T-helper 2 cell treated with Interferon-gamma antibody and Interleukin-4, amounts not matched to agents 5 μg/mL and 100 μg/mL, for 36 hours (primary cell): ENCODE data around the gene WNT7B.

ENCODE experiments used
- DNase-seq: peaks from one replicate; pipeline ENCODE4 v3.0.0; 2021; ENCODE audit warnings: low spot score
- H3K27ac Mint-ChIP-seq: one replicate; pipeline ENCODE4 v1.8.0; 2021; ENCODE audit warnings: mild to moderate bottlenecking, mixed read lengths
- H3K27me3 Mint-ChIP-seq: one replicate; pipeline ENCODE4 v1.8.0; 2021; ENCODE audit warnings: low read depth, mixed read lengths
- H3K36me3 Mint-ChIP-seq: one replicate; pipeline ENCODE4 v1.8.0; 2021; ENCODE audit warnings: low read depth, mixed read lengths
- H3K4me1 Mint-ChIP-seq: one replicate; pipeline ENCODE4 v1.8.0; 2021; ENCODE audit warnings: low read depth, mixed read lengths
- H3K4me3 Mint-ChIP-seq: one replicate; pipeline ENCODE4 v1.8.0; 2022; ENCODE audit warnings: mild to moderate bottlenecking, moderate library complexity, mixed read lengths
- H3K9me3 Mint-ChIP-seq: one replicate; pipeline ENCODE4 v1.8.0; 2021; ENCODE audit warnings: mixed read lengths

Gene WNT7B

GRCh38 chr22:45952151-45952550 is 24.8 kb downstream of the WNT7B start:
- Mint-ChIP-seq H3K4me3 (no peak overlapping the region), H3K36me3 (no peaks in the 10 kb centered on the region), H3K27ac (no peak overlapping the region), H3K27me3 (peaks cover 4% of the 10 kb centered on the region), H3K4me1 (no peaks in the 10 kb centered on the region), H3K9me3 (no peaks in the 10 kb centered on the region)
- no peak for DNase-seq

- Mint-ChIP-seq H3K27me3 (peaks cover 4% of the 10 kb centered on the region), H3K9me3 (no peaks in the 10 kb centered on the region), H3K27ac (no peak overlapping the region), H3K4me1 (no peaks in the 10 kb centered on the region), H3K36me3 (no peaks in the 10 kb centered on the region), H3K4me3 (no peak overlapping the region)
- DNase-seq = no peak
These were observed 27.1 kb downstream of the WNT7B start for GRCh38 chr22:45949891-45950290.

DNA sequence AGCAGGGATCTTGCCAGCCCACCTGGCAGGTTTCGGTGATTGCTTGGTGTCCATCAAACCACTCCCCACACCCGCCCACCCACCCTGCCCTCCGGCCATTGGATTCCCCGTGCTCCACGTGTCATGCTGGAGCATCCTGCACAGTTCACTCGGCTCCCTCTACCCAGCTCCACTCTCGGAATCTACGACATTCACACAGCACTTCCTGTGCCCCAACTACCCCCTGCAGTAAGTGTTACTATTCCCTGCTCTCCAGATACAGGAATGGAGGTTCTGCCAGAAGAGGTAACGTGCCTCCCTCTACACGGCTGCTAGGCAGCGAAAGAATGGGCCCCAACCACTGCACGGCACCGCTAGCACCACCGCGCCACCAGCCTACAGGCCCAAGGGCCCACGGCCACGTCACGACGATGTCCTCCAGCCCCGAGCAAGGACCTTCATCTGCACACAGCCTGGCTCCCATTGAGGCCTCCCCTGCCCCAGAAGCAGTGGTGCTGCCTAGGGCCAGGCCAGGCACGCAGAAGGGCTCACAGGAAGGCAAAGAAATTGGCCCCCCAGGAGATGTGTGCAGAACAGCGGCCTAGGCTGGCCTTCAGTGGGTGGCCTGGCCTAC is 27.6 kb downstream of the WNT7B start:
- no peaks in the 10 kb centered on the region for H3K36me3 Mint-ChIP-seq
- no peak overlapping the region for H3K4me3 Mint-ChIP-seq
- H3K27ac Mint-ChIP-seq = no peak overlapping the region
- H3K27me3 Mint-ChIP-seq = peaks cover 4% of the 10 kb centered on the region
- no peak for DNase-seq
- H3K9me3 Mint-ChIP-seq = no peaks in the 10 kb centered on the region
- no peaks in the 10 kb centered on the region for H3K4me1 Mint-ChIP-seq

- H3K9me3 Mint-ChIP-seq = no peaks in the 10 kb centered on the region
- no peak overlapping the region for H3K4me3 Mint-ChIP-seq
- H3K36me3 Mint-ChIP-seq = no peaks in the 10 kb centered on the region
- no peaks in the 10 kb centered on the region for H3K4me1 Mint-ChIP-seq
- H3K27me3 Mint-ChIP-seq = peaks cover 2% of the 10 kb centered on the region
- H3K27ac Mint-ChIP-seq = no peak overlapping the region
- DNase-seq = no peak
These were observed 28.8 kb downstream of the WNT7B start for GRCh38 chr22:45948081-45948648.

DNA sequence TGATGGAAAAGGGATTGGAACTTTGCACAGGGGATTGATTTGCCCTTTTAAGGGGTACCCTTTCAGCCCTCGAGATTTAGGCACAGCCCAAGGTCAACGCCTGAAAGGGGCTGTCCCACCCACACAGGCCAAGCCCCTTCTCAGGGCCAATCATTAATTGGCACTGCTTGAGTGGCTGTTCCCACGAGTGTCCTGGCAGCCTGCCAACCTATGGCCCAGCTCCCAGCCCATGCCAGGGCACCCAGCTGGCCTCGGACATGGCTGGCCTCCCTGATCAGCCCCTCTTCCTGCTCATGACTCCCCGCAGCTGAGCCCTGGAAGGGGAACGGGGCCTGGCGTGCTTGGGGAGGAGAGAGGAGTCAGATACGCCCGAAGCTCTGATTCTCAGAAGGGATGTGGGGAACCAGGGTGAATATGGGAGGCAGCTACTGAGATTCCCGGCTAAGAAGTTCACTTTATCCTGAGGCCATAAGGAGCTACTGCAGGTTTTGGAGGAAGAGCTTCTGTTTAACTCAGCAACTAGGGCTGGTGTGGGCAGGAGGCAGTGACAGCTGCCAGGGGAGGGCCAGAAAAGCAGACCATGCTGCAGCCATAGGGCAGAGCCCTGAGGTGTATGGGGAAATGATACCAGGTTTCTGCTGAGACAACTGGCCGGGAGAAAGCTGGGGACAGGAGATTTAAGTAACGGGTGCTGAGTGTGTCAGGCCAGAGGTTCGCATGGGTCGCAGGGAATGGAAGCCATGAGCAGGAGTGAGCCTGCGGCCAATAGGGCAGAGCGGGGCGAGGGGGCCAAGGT is 30.0 kb downstream of the WNT7B start:
- no peak for DNase-seq
- Mint-ChIP-seq H3K4me3 (no peak overlapping the region), H3K27me3 (peaks cover 2% of the 10 kb centered on the region), H3K27ac (no peak overlapping the region), H3K4me1 (no peaks in the 10 kb centered on the region), H3K9me3 (no peaks in the 10 kb centered on the region), H3K36me3 (no peaks in the 10 kb centered on the region)

GRCh38 chr22:45945621-45946106 is 31.3 kb downstream of the WNT7B start:
- H3K4me3 Mint-ChIP-seq = no peak overlapping the region
- no peaks in the 10 kb centered on the region for H3K36me3 Mint-ChIP-seq
- H3K9me3 Mint-ChIP-seq = no peaks in the 10 kb centered on the region
- no peaks in the 10 kb centered on the region for H3K4me1 Mint-ChIP-seq
- DNase-seq = no peak
- H3K27me3 Mint-ChIP-seq = peaks cover 2% of the 10 kb centered on the region
- no peak overlapping the region for H3K27ac Mint-ChIP-seq

- no peak overlapping the region for H3K4me3 Mint-ChIP-seq
- no peak for DNase-seq
- H3K9me3 Mint-ChIP-seq = no peaks in the 10 kb centered on the region
- no peaks in the 10 kb centered on the region for H3K36me3 Mint-ChIP-seq
- no peak overlapping the region for H3K27ac Mint-ChIP-seq
- no peaks in the 10 kb centered on the region for H3K27me3 Mint-ChIP-seq
- no peaks in the 10 kb centered on the region for H3K4me1 Mint-ChIP-seq
These were observed 34.0 kb downstream of the WNT7B start for GRCh38 chr22:45942787-45943493.

DNA sequence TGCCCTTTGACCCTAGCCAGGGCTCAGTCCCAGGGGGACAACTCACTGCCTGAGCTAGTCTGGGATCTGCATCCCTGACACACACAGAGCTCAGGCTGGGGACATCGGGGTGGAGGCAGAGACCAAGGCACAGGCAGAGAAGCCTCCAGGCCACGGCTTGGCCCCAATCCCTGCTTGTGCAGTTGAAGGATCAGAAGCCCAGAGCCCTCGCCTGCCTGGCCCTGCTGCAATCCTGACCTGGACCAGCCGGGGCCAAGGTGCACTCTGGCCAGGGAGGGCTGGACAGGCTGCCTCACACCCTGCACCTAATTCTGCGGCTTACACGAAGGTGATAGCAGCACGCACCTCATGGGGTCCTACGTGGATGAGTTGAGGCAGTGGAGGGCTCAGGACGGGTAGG is 34.6 kb downstream of the WNT7B start:
- no peaks in the 10 kb centered on the region for H3K36me3 Mint-ChIP-seq
- H3K9me3 Mint-ChIP-seq = no peaks in the 10 kb centered on the region
- no peak overlapping the region for H3K4me3 Mint-ChIP-seq
- H3K27ac Mint-ChIP-seq = no peak overlapping the region
- DNase-seq = no peak
- no peaks in the 10 kb centered on the region for H3K4me1 Mint-ChIP-seq
- no peaks in the 10 kb centered on the region for H3K27me3 Mint-ChIP-seq

GRCh38 chr22:45938913-45939312 is 38.0 kb downstream of the WNT7B start:
- H3K9me3 Mint-ChIP-seq = no peaks in the 10 kb centered on the region

GRCh38 chr22:45937960-45938359 is 39.0 kb downstream of the WNT7B start:
- Mint-ChIP-seq H3K4me1 (no peaks in the 10 kb centered on the region), H3K4me3 (no peak overlapping the region), H3K36me3 (no peaks in the 10 kb centered on the region), H3K27me3 (no peaks in the 10 kb centered on the region), H3K27ac (no peak overlapping the region), H3K9me3 (no peaks in the 10 kb centered on the region)
- no peak for DNase-seq

More at GRCh38 chr22:45938913-45939312, 38.0 kb downstream of the WNT7B start:
- no peak for DNase-seq
- Mint-ChIP-seq H3K36me3 (no peaks in the 10 kb centered on the region), H3K4me3 (no peak overlapping the region), H3K27ac (no peak overlapping the region), H3K4me1 (no peaks in the 10 kb centered on the region), H3K27me3 (no peaks in the 10 kb centered on the region)

- Mint-ChIP-seq H3K27me3 (peaks cover 2% of the 10 kb centered on the region), H3K36me3 (no peaks in the 10 kb centered on the region), H3K4me1 (no peaks in the 10 kb centered on the region), H3K27ac (no peak overlapping the region), H3K4me3 (no peak overlapping the region), H3K9me3 (no peaks in the 10 kb centered on the region)
- no peak for DNase-seq
These were observed 41.4 kb downstream of the WNT7B start for GRCh38 chr22:45935573-45935972.

- H3K4me3 Mint-ChIP-seq = no peak overlapping the region
- H3K27me3 Mint-ChIP-seq = peaks cover 2% of the 10 kb centered on the region
- H3K36me3 Mint-ChIP-seq = no peaks in the 10 kb centered on the region
- DNase-seq = no peak
- H3K9me3 Mint-ChIP-seq = no peaks in the 10 kb centered on the region
- no peaks in the 10 kb centered on the region for H3K4me1 Mint-ChIP-seq
- no peak overlapping the region for H3K27ac Mint-ChIP-seq
These were observed 42.2 kb downstream of the WNT7B start for GRCh38 chr22:45934659-45935341.

DNA sequence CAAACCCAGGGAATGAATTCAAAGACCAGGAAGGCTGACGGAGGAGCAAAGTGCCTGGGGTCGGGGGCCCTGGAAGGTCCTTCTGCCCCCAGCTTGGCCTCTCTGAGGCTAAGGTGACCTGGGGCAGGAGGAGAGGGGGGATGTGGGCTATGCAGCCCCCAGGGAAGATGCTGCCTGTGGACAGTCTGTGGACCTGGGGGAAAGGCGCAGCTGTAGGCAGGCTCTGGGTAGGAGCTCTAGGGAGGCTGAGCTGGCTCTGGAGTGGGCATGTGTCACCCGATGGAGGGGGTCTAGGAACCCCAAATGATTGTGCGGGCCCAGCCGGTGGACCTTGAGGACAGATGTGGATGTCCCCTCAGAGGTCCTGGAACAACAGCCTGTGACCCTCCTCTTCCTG is 42.8 kb downstream of the WNT7B start:
- Mint-ChIP-seq H3K27me3 (peaks cover 2% of the 10 kb centered on the region), H3K4me3 (no peak overlapping the region), H3K4me1 (no peaks in the 10 kb centered on the region), H3K36me3 (no peaks in the 10 kb centered on the region), H3K9me3 (no peaks in the 10 kb centered on the region), H3K27ac (no peak overlapping the region)
- DNase-seq = no peak
